NB4 (cell line): ENCODE results near the gene SLC25A25.

Experiments
- POLR2A ChIP-seq: IDR thresholded peaks from 2 replicates; pipeline ENCODE4 v1.6.1; 2011; ENCODE audit warnings: mild to moderate bottlenecking; ENCODE audit not compliant: insufficient read length; ENCODE audit errors: extremely low read depth
- TF ChIP-seq, protein P1 (sequence below): IDR thresholded peaks from one replicate; pipeline ENCODE4 v1.5.1; 2012; ENCODE audit warnings: low read depth, low read length

DNA sequence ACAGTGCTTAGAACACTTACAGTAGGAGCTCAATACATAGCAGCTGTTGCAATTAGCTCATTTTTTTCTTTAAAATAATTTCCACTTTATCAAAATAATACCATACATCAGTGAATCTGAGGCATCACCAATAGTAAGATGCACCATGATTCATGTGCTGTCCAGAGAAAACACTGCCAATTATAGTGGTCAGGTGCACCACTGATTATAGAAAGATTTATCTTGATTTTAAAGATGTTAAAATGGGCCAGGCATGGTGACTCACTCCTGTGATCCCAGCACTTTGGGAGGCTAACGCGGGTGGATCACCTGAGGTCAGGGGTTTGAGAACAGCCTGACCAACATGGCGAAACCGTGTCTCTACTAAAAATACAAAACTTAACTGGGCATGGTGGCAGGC, 40.3 kb upstream of the SLC25A25 start:
- TF ChIP-seq, protein P1, sequence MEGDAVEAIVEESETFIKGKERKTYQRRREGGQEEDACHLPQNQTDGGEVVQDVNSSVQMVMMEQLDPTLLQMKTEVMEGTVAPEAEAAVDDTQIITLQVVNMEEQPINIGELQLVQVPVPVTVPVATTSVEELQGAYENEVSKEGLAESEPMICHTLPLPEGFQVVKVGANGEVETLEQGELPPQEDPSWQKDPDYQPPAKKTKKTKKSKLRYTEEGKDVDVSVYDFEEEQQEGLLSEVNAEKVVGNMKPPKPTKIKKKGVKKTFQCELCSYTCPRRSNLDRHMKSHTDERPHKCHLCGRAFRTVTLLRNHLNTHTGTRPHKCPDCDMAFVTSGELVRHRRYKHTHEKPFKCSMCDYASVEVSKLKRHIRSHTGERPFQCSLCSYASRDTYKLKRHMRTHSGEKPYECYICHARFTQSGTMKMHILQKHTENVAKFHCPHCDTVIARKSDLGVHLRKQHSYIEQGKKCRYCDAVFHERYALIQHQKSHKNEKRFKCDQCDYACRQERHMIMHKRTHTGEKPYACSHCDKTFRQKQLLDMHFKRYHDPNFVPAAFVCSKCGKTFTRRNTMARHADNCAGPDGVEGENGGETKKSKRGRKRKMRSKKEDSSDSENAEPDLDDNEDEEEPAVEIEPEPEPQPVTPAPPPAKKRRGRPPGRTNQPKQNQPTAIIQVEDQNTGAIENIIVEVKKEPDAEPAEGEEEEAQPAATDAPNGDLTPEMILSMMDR = no peak
- no peak for TF ChIP-seq POLR2A
